ENCODE data around the gene REV3L.
"Not testable (repeated sequence)": the region's sequence is repeated elsewhere in the genome, so short reads cannot be mapped to it uniquely, and the experiment has no call there.

The REV3L gene

DNA sequence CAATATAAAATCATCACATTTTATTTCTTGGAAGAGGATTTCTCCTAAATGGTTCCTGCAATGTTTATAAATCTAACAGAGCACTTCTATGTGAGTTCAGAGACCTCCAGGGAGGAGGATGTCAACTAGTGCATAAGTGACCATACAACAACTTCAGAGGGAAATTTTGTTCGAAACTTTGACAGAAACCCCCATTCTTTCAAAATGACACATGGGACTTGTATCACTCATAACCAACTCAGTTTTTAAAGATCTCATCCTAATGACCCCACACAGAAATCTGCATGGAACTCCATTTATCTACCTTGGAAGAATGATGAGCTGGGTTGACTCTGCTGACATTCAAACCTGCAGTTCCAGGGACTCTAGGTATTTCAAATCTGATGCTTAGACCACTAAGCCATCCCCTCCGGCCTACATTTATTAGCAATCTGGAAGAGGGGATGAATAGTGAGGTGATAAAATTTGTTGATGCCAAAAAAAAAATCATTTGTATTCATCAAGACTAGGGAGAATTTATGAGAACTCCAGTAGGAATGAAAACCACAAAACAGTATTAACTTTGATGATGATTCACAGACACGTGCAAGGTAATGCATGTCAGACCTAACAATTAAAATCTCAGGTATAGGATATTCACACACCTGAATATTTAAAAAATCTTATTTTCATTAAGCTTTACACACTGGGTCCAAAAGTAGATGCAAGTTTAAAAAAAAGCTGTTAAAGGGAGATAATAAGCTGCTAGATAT is 153.0 kb downstream of the REV3L start:
- H3K79me2 ChIP-seq (ENCODE audit: low read length) = no peaks in the 10 kb centered on the region
- H3K4me3 ChIP-seq (ENCODE audit: low read length) = peak overlapping the region; percentile 28
- H3K27me3 ChIP-seq (ENCODE audit: low read depth, low read length) = no peaks in the 10 kb centered on the region
- no peaks in the 10 kb centered on the region for H4K20me1 ChIP-seq (ENCODE audit: insufficient read depth, low read length)
- peaks cover 21% of the 10 kb centered on the region for H3K36me3 ChIP-seq (replicated peaks; ENCODE audit: low read depth, low read length)
- H3K4me1 ChIP-seq (ENCODE audit: low read length) = peaks cover 34% of the 10 kb centered on the region
- H2AFZ ChIP-seq (ENCODE audit: low read depth, low read length) = no peak overlapping the region
- H3K4me2 ChIP-seq (ENCODE audit: low read length) = peak overlapping the region; percentile 64
- TF ChIP-seq, protein P1, sequence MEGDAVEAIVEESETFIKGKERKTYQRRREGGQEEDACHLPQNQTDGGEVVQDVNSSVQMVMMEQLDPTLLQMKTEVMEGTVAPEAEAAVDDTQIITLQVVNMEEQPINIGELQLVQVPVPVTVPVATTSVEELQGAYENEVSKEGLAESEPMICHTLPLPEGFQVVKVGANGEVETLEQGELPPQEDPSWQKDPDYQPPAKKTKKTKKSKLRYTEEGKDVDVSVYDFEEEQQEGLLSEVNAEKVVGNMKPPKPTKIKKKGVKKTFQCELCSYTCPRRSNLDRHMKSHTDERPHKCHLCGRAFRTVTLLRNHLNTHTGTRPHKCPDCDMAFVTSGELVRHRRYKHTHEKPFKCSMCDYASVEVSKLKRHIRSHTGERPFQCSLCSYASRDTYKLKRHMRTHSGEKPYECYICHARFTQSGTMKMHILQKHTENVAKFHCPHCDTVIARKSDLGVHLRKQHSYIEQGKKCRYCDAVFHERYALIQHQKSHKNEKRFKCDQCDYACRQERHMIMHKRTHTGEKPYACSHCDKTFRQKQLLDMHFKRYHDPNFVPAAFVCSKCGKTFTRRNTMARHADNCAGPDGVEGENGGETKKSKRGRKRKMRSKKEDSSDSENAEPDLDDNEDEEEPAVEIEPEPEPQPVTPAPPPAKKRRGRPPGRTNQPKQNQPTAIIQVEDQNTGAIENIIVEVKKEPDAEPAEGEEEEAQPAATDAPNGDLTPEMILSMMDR (IDR thresholded peaks at IDR 0.05; ENCODE audit: low read depth, low read length) = no peak
- no peak for TF ChIP-seq EZH2phosphoT487 (IDR thresholded peaks at IDR 0.05; ENCODE audit: low read depth)
- H3K9me3 ChIP-seq (ENCODE audit: insufficient read depth, low read length) = no peaks in the 10 kb centered on the region
- peak overlapping the region; percentile 30; the same call in 1 of the 2 replicates for H3K9ac ChIP-seq (ENCODE audit: low read length)
- H3K27ac ChIP-seq (ENCODE audit: low read length) = peak overlapping the region; percentile 81

DNA sequence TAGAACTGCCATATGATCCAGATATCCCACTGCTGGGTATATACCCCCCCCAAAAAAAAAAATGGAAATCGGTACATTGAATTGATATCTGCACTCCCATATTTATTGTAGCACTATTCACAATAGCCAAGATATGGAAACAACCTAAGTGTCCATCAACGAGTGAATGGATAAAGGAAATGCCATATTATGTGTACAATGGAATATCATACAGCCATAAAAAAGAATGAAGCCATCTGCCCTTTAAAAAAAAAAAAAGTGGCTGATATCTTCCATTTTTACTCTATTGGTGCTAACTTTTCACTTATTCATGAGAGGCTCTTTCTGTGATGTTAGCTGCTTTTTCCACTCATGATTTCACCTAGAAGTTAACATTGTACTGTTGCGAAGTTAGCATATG is 156.5 kb downstream of the REV3L start:
- TF ChIP-seq EZH2phosphoT487 (IDR thresholded peaks at IDR 0.05; ENCODE audit: low read depth) = no peak
- TF ChIP-seq, protein P1 (IDR thresholded peaks at IDR 0.05; ENCODE audit: low read depth, low read length) = no peak
- H3K4me1 ChIP-seq (ENCODE audit: low read length) = peaks cover 34% of the 10 kb centered on the region
- peaks cover 14% of the 10 kb centered on the region for H3K36me3 ChIP-seq (replicated peaks; ENCODE audit: low read depth, low read length)
- no peak overlapping the region for H2AFZ ChIP-seq (ENCODE audit: low read depth, low read length)
- H4K20me1 ChIP-seq (ENCODE audit: insufficient read depth, low read length) = no peaks in the 10 kb centered on the region
- H3K9me3 ChIP-seq (ENCODE audit: insufficient read depth, low read length) = no peaks in the 10 kb centered on the region
- no peak overlapping the region for H3K9ac ChIP-seq (ENCODE audit: low read length)
- H3K27me3 ChIP-seq (ENCODE audit: low read depth, low read length) = no peaks in the 10 kb centered on the region
- H3K27ac ChIP-seq (ENCODE audit: low read length) = no peak overlapping the region
- no peak overlapping the region for H3K4me2 ChIP-seq (ENCODE audit: low read length)
- no peaks in the 10 kb centered on the region for H3K79me2 ChIP-seq (ENCODE audit: low read length)
- H3K4me3 ChIP-seq (ENCODE audit: low read length) = no peak overlapping the region

DNA sequence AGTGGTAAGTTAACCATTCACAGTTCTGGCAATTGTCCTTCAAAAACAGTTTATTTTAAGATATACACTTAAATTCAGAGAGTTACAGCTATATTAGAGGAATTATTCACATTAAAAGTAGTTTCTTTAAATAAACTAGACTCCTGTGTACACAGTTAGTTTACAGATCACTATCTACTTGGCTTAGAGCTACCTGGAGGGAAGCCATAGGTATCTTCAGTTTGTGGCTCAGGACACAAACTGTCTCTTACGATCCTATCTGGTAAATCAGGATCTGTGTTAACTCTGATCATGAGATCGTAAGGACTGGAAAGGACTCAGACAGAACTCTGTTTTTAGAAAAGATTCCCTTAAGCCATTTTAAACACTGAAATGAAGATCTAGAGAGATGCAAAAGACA is 160.9 kb downstream of the REV3L start:
- Histone ChIP-seq H3K36me3 (replicated peaks; ENCODE audit: low read depth, low read length) (peaks cover 16% of the 10 kb centered on the region), H3K4me1 (ENCODE audit: low read length) (no peaks in the 10 kb centered on the region), H3K4me2 (ENCODE audit: low read length) (no peak overlapping the region)

DNA sequence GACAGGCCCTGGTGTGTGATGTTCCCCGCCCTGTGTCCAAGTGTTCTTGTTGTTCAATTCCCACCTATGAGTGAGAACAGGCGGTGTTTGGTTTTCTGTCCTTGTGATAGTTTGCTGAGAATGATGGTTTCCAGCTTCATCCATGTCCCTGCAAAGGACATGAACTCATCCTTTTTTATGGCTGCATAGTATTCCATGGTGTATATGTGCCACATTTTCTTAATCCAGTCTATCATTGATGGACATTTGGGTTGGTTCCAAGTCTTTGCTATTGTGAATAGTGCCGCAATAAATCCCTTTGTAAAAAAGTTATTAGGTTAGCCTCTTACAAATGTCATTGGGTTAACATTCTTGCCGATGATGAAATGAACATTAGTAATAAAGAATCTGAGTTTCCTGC is 175.1 kb downstream of the REV3L start:
- H3K36me3 ChIP-seq (replicated peaks; ENCODE audit: low read depth, low read length) = peaks cover 20% of the 10 kb centered on the region
- H3K4me3 ChIP-seq (ENCODE audit: low read length); H3K27me3 ChIP-seq (ENCODE audit: low read depth, low read length); H3K79me2 ChIP-seq (ENCODE audit: low read length); H3K4me1 ChIP-seq (ENCODE audit: low read length); H2AFZ ChIP-seq (ENCODE audit: low read depth, low read length); H3K9me3 ChIP-seq (ENCODE audit: insufficient read depth, low read length); H3K27ac ChIP-seq (ENCODE audit: low read length); H3K9ac ChIP-seq (ENCODE audit: low read length); H4K20me1 ChIP-seq (ENCODE audit: insufficient read depth, low read length); H3K4me2 ChIP-seq (ENCODE audit: low read length): not testable (repeated sequence)

More for the DNA sequence above, 160.9 kb downstream of the REV3L start:
- Histone ChIP-seq H3K27me3 (ENCODE audit: low read depth, low read length) (no peaks in the 10 kb centered on the region), H2AFZ (ENCODE audit: low read depth, low read length) (no peak overlapping the region), H3K79me2 (ENCODE audit: low read length) (no peaks in the 10 kb centered on the region), H4K20me1 (ENCODE audit: insufficient read depth, low read length) (no peaks in the 10 kb centered on the region), H3K27ac (ENCODE audit: low read length) (no peak overlapping the region), H3K4me3 (ENCODE audit: low read length) (no peak overlapping the region), H3K9me3 (ENCODE audit: insufficient read depth, low read length) (no peaks in the 10 kb centered on the region), H3K9ac (ENCODE audit: low read length) (no peak overlapping the region)
- TF ChIP-seq, protein P1 (IDR thresholded peaks at IDR 0.05; ENCODE audit: low read depth, low read length) = no peak
- no peak for TF ChIP-seq EZH2phosphoT487 (IDR thresholded peaks at IDR 0.05; ENCODE audit: low read depth)

Data from OCI-LY3 (cell line).